Spinal cord (tissue), 10 donors: ENCODE results near the gene SPACA4. TPM values are rescaled to one million over a fixed set of nuclear protein-coding genes. Genes with fewer than 3 reads are reported as not detected.

ENCODE experiments used
- DNase-seq, 6 donors: peaks; one replicate each; pipeline versions ENCODE4 v3.0.0 to v3.0.0-alpha.2; 2013 to 2015; ENCODE audit warnings: low spot score in 6 of 6, low read depth in 4 of 6
- H3K27ac ChIP-seq: one replicate; pipeline ENCODE4 v1.5.1; 2013; ENCODE audit warnings: low read depth, low read length, control low read depth
- H3K27me3 ChIP-seq: one replicate; pipeline ENCODE4 v1.6.1; 2013; ENCODE audit warnings: low read length; ENCODE audit not compliant: control insufficient read depth, insufficient read depth
- H3K36me3 ChIP-seq: one replicate; pipeline ENCODE4 v1.6.1; 2013; ENCODE audit warnings: low read length; ENCODE audit not compliant: control insufficient read depth, insufficient read depth
- H3K4me1 ChIP-seq: one replicate; pipeline ENCODE4 v1.6.1; 2013; ENCODE audit warnings: low read length; ENCODE audit not compliant: control insufficient read depth, insufficient read depth
- H3K4me3 ChIP-seq: one replicate; pipeline ENCODE4 v1.5.1; 2013; ENCODE audit warnings: low read depth, low read length, control low read depth
- H3K9me3 ChIP-seq: one replicate; pipeline ENCODE4 v1.6.1; 2013; ENCODE audit warnings: low read length; ENCODE audit not compliant: control insufficient read depth, insufficient read depth
- WGBS: methylation state at CpG from one replicate; pipeline ENCODE4 v1.1.5; 2013; ENCODE audit warnings: missing lambda C conversion rate; ENCODE audit not compliant: insufficient coverage; 5-methylcytosine and 5-hydroxymethylcytosine counted together
- polyA plus RNA-seq, 2 donors: library from polyadenylated mRNA; unstranded; fragments of 120-200 nt; gene quantifications; one replicate each; pipeline ENCODE4 v1.2.1, GENCODE V29; 2013; ENCODE audit not compliant: insufficient read length in 2 of 2
- total RNA-seq, 2 donors: library from RNA; depleted of rRNA in 1 of 2; stranded (reverse); fragments of 120-200 nt in 1 of 2; fragments of >200 nt in 1 of 2; gene quantifications; one replicate each; pipeline versions ENCODE4 v1.2.3 to v1.2.4, GENCODE V29; 2013 to 2014
- donor health status: healthy.

The SPACA4 gene
- total and polyA plus RNA-seq, 4 donors: 0.54 TPM; not detected in 3

DNA sequence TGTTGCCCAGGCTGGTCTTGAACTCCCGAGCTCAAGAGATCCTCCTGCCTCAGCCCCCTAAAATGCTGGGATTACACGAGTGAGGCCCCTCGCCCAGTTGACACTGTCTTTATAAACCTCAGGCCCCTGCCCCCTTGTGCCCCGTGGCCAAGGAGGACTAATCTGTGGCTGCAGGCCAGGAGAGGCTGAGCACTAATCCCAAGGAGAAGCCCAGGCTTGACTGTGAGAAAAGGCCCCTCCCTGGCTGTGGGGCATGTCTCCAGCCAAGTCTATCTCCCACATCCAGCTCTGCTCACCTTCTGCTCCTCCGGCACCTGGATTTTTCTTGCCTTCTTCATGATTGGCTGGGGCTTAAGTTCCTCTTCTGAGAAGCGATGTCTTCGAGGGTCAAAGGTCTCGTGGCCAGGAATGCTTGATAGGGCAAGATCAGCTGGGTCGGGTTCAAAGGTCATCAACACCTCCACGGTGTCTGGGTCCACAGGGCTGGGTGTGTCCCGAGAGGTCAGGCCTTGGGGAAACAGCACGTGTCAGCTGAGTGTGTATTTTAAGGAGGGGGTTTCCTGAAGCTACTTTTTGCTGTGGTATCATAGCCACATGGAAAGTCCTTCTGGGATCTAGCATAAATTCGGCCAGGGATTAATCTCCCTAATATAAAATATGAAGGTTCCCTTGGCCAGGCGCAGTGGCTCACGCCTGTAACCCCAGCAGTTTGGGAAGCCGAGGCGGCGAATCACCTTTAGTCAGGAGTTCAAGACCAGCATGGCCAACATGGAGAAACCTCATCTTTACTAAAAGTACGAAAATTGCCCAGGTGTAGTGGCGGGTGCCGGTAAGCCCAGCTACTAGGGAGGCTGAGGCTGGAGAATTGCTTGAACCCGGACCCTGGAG, 26.9 kb downstream of the SPACA4 start:
- no peaks in the 10 kb centered on the region for H3K9me3 ChIP-seq
- no peak for DNase-seq
- no peak overlapping the region for H3K27ac ChIP-seq
- peaks cover 80% of the 10 kb centered on the region for H3K4me1 ChIP-seq
- WGBS: 92% methylated on average over 15 of the region's 22 CpGs
- peaks cover 47% of the 10 kb centered on the region for H3K36me3 ChIP-seq
- H3K27me3 ChIP-seq: no peaks in the 10 kb centered on the region
- no peak overlapping the region for H3K4me3 ChIP-seq

DNA sequence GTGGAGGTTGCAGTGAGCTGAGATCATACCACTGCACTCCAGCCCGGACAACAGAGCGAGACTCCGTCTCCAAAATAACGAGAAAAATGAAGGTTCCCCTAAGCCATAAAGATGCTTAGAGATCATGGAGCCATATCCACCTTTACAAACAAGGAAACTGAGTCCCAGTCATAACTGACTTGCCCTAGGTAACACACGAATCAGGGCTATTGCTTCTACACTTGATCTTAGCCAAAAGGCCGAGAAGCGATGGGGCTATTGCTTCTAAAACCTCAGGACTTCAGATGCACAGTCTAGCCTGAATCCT, 27.4 kb downstream of the SPACA4 start:
- Histone ChIP-seq H3K9me3 (no peaks in the 10 kb centered on the region), H3K4me3 (peak overlapping the region; percentile 32), H3K27me3 (no peaks in the 10 kb centered on the region), H3K36me3 (peaks cover 45% of the 10 kb centered on the region), H3K27ac (peak overlapping the region; percentile 92), H3K4me1 (peaks cover 86% of the 10 kb centered on the region)
- no peak for DNase-seq
- WGBS: 74% methylated on average over 6 of the region's 7 CpGs

DNA sequence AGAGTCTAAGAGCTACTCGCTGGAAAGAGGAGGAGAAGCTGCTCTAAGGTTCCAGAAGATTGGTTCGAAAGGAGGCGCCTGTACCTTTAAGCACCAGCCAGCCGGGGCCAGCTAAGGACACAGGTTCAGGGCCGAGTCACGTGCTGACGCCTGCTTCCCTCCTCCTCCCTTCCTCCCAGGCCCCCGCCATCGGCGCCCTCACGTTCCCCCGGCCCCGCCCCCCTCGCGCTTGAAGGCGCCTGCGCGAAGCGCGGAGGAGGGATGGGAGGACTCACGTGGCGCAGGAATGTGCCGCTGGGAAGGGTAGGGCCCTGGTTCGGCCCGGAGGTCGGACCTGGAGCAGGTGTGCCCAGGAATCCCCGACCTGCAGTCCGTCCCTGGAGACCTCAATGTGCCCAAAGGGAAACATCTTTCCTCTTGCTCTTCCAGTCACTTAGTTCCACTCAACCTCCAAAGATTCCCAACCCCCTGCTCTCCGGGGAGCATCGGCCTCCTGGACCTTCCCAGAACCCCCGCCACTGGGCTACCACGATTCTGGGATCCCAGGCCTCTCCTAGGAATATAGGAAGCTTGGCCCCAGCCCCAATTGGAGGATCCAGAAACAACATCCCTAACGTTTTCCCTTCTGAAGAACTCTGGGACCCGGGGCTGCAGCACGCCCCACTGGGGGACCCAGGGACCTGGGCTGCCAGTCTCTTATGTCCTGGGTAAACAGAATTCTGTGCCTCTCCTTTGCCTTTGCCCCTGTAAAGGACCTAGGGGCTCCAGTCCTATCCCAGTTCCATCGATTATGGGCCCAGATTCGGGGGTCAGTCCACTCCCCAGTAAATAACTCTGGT, 28.1 kb downstream of the SPACA4 start:
- H3K27ac ChIP-seq: peak overlapping the region; percentile 92
- peaks cover 89% of the 10 kb centered on the region for H3K4me1 ChIP-seq
- H3K9me3 ChIP-seq: no peaks in the 10 kb centered on the region
- peak in 4 of 6 donors; percentile 85 to 98 (median 92) for DNase-seq
- 10% methylated on average over 34 of the region's 37 CpGs for WGBS
- H3K36me3 ChIP-seq: peaks cover 45% of the 10 kb centered on the region
- peak overlapping the region; percentile 32 for H3K4me3 ChIP-seq
- no peaks in the 10 kb centered on the region for H3K27me3 ChIP-seq

DNA sequence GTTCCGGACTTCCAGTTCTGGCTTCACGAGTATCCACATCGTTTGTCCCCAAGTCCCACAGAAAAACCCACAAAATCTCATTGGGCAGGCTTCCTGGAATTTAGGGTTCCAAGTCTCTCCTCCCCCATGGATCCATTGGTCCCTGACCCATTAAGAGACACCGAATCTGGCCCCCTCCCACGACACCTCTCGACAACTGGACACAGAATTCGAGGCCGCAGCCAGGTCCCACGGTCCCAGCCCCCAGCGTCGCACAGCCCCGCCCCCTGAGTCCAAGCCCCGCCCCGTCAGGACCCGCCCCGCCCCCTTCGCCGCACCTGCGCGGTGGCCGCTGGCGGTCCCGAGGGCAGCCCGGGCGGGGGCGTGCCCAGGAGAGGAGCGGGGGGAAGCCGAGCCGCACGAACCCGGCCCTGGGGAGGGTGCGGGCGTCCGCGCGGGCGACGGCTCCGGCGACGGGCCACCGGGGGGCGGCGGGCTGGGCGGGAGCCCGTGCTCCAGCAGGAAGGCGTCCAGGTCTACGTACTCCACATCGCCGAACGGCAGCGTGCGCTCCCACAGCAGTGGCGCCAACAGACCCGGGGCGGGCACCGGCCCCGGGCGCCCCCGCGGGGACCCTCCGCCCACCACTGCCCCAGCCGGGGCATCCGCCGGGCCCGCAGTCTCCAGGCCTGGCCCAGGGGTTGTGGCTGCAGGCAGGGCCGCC, 28.9 kb downstream of the SPACA4 start:
- Histone ChIP-seq H3K4me1 (peaks cover 85% of the 10 kb centered on the region), H3K27me3 (no peaks in the 10 kb centered on the region), H3K36me3 (peaks cover 41% of the 10 kb centered on the region), H3K27ac (peak overlapping the region; percentile 97), H3K4me3 (peak overlapping the region; percentile 75), H3K9me3 (no peaks in the 10 kb centered on the region)
- 2% methylated on average over 67 of the region's 67 CpGs for WGBS
- peak in 2 of 6 donors; percentile 65 to 75 for DNase-seq

DNA sequence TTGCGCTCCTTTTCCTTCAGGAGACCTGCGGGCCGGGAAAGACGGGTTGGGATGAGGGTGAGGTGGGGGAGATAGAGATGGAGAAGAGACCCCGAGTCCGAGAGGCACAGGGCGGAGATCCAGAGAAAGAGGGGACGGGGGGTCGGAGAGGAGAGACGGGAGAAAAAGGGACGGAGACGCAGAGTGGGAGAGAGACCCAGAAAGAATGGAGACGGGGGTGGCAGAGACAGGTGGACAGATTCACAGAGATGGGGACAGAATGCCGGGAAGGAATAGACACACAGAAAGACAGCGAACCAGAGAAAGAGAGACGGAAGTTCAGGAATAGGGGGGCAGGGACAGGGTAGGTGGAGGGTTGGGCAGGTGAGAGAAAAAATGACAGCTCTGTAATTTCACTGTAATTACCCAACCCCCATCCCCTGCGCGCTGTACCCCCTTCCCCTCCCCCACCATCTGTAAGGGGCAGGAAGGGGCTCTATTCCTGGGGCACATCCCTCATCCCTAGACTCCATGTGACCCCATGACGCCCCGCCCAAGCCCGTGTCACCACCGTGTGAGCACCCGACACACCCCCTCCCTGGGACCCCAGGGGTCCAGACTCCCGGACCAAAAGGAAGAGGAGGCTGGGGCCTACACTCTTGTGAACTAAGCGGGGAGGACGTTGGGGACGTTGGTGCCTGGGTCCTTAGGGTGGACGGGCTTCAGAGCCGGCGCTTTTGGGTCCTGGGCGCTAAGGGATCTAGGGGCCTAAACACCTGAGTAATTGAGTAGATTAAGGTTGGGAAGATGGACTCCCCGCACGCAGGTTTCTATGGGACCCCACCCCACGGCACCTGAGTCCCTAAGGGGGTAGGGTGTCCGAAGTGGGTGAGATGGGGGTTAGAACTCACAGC, 29.7 kb downstream of the SPACA4 start:
- H3K4me3 ChIP-seq: peak overlapping the region; percentile 75
- H3K27ac ChIP-seq: peak overlapping the region; percentile 97
- whole genome bisulfite sequencing: 5% methylated on average over 31 of the region's 35 CpGs
- peaks cover 77% of the 10 kb centered on the region for H3K4me1 ChIP-seq
- peak in 1 of 6 donors; percentile 26 for DNase-seq
- no peaks in the 10 kb centered on the region for H3K9me3 ChIP-seq
- H3K27me3 ChIP-seq: no peaks in the 10 kb centered on the region
- H3K36me3 ChIP-seq: peaks cover 35% of the 10 kb centered on the region

DNA sequence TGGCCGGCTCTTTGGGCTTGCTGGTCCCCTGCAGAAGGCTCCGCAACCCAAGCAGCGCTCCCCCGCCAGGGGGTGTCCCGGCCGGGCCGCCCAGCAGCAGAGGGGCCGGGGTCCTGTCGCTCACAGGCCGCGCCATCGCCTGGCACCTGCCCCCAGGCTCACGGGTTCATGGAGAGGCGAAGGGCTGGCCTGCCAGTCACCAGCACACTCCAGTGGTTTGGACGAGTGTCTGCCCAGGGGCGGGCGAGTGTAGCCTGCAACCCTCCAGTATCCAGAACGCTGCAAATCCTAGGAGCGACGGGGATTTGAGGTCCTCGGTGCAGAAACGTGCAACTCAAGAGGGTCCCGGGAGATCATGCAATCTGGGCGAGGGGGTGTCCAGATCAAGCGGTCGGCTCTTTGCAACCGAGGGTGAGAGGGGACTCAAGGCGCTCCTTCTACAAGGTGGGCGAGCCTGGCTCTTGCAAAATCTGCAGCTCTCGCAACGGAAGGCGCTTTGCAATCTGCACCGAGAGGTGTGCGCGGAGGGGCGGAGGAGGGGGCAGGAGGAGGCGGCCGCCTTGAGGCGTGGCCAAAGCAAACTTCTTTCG, 30.4 kb downstream of the SPACA4 start, which contains the start of gene DBP:
Gene DBP (minus strand): TSS at position 521 of the 590 bp plus-strand sequence. CDS start 385 bp downstream, at position 136.
- Histone ChIP-seq H3K4me1 (peaks cover 73% of the 10 kb centered on the region), H3K4me3 (peak within 1 kb of the TSS; percentile 75), H3K36me3 (peaks cover 32% of the 10 kb centered on the region), H3K27ac (peak within 1 kb of the TSS; percentile 97), H3K9me3 (no peaks in the 10 kb centered on the region), H3K27me3 (no peaks in the 10 kb centered on the region)
- under 1% methylated on average over 35 of the region's 40 CpGs for WGBS
- no peak for DNase-seq

DNA sequence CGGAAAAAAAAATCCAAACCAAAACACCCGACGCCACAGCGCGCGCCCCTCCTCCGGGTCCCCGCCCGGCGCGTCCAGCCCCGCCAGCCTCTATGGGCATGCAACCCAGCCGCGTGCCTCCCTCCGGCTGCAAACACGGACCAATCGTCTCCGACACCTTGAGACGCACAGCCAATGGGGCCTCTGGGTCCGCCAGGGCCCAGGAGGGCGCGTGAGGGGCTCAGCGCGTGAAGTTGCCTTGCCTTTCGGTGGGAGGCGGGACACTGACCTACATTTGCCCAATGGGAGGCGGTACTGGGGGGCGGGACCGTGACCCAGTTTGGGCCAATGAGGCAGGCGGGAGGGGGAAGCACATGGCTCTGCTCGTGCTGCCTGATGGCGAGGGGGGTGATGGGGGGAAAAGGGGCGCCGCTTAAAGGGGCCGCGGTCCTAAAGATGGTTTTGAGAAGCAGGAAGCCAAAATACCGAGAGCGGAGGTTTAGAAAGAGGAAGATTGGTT, 31.0 kb downstream of the SPACA4 start:
- no peaks in the 10 kb centered on the region for H3K9me3 ChIP-seq
- no peaks in the 10 kb centered on the region for H3K27me3 ChIP-seq
- 0% methylated on average over 27 of the region's 38 CpGs for WGBS
- peak; percentile 89 to 100 (median 98) for DNase-seq
- peak overlapping the region; percentile 75 for H3K4me3 ChIP-seq
- H3K36me3 ChIP-seq: peaks cover 27% of the 10 kb centered on the region
- H3K4me1 ChIP-seq: peaks cover 70% of the 10 kb centered on the region
- H3K27ac ChIP-seq: peak overlapping the region; percentile 97

DNA sequence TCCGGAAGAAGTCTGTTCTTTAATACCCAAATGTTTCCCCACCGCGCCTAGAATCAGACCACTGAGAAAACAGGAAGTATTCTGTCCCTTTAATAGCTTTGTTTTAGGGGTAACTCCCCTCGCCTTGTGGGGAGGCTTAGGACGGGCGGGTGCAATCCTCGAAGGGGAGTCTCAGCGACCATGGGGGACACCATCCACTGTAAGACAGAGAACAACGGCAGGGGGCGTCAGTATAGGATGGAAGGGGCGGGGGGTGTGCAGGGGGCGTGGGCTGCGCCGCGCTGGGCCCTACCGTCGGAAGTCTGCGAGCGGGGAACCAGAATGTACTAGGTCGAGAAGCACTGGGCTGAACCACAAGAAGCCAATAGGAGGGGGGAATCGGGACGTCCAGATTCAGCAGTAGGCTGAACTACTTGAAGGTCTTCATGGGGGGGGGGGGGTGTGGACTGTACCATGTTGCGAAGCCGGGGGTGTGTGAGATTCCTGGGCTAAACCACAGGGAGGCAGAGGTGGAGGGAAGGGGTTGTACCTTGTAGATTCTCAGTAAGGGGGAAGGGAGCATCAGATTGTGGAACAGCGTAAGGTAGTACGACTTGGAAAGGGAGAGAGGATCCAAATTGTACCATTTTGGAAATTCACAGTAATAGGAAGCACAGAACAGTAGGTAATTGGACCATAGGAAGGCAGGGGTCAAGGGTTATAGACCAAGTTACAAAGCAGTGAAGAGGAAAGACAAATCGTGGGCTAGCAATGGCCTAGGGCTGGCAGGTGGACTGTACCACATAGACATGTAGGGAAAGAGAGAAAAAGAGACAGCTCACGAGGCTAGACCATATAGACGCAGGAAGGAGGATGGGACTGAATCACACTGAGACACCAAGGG, 31.6 kb downstream of the SPACA4 start:
- no peaks in the 10 kb centered on the region for H3K9me3 ChIP-seq
- peak overlapping the region; percentile 97 for H3K27ac ChIP-seq
- WGBS: 9% methylated on average over 26 of the region's 29 CpGs
- DNase-seq: peak in 3 of 6 donors; percentile 88 to 98 (median 97)
- no peaks in the 10 kb centered on the region for H3K27me3 ChIP-seq
- peak overlapping the region; percentile 75 for H3K4me3 ChIP-seq
- H3K4me1 ChIP-seq: peaks cover 65% of the 10 kb centered on the region
- H3K36me3 ChIP-seq: peaks cover 20% of the 10 kb centered on the region
